Stimulated activated CD4-positive, alpha-beta T cell treated with anti-CD3 and anti-CD28 coated beads, Interleukin-4, amount 100 ng/mL, for 24 hours (primary cell): Measurements from ENCODE around the gene CDC26.
"Not testable (repeated sequence)": the region's sequence is repeated elsewhere in the genome, so short reads cannot be mapped to it uniquely, and the experiment has no call there.

ENCODE experiments used
- DNase-seq: peaks from one replicate; pipeline ENCODE4 v3.0.0-alpha.2; 2020

Gene CDC26

GRCh38 chr9:113275157-113276131 lies at the start of gene CDC26, which contains the start of gene PRPF4:
Gene CDC26 (minus strand): TSS chr9:113275572. CDS start chr9:113272507, 3,065 bp downstream.
Gene PRPF4 (plus strand): TSS chr9:113275658. CDS start chr9:113275744, 86 bp downstream.
- peak; percentile 96 for DNase-seq

DNA sequence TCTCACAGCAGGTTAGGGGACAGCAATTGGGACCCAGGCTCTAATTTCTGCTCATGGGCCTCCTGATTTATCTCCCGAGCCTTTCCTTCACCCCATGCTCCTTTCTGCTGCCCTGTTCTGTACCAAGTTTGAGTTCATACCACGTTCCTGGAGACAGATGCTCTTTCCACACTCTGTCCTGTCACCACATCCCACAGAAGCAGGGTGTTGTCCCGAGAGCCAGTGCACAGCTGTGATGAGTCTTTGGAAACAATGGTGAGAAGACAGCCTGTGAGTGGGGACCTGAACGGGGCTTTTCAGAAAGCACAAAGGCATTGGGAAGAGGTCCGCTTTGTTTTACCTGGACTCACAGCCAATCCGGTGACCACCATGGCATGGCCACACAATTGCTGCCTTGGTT lies 47.3 kb upstream of the CDC26 start:
- DNase-seq, result no peak

GRCh38 chr9:113320051-113320450 lies 44.7 kb upstream of the CDC26 start:
- DNase-seq, result no peak

GRCh38 chr9:113319054-113319453 lies 43.7 kb upstream of the CDC26 start:
- no peak for DNase-seq

GRCh38 chr9:113317777-113318176 lies 42.4 kb upstream of the CDC26 start:
- no peak for DNase-seq

DNA sequence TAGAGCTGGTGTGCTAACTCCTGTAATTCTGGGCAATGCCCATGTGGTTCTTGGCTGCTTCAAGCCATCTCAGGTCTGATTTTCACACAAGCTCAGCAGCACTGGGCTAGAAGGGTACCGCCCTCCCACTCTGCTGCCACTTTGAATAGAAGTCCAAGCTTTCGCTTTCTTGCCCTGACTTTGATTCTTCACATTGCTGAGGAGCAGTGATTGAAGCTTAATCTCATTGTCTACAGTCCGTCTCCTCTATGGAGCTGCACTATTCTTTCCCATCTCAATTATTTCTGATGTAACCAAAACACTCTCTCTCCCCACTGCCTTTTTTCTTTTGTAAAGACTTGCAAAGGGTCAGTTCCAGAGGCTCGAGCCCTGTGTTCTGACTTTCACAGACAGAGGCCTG lies 40.7 kb upstream of the CDC26 start:
- no peak for DNase-seq

DNA sequence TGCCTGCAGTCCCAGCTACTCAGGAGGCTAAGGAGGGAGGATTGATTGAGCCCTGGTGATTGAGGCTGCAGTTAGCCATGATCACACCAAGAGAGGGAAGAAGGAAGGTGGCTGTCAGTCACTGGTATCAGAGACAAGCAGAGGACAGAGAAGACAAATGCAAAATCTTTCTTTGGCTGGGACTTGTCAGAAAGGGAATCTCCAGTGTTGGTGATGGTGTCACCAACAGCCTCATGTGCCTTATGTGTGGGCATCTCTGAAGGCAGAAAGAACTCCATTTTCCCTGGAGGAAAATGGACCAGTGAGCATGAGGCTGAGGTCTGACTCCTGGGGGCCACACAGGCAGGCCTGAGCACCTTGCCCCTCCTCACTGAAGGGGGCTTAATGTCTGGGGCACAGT lies 39.9 kb upstream of the CDC26 start:
- DNase-seq, result no peak

DNA sequence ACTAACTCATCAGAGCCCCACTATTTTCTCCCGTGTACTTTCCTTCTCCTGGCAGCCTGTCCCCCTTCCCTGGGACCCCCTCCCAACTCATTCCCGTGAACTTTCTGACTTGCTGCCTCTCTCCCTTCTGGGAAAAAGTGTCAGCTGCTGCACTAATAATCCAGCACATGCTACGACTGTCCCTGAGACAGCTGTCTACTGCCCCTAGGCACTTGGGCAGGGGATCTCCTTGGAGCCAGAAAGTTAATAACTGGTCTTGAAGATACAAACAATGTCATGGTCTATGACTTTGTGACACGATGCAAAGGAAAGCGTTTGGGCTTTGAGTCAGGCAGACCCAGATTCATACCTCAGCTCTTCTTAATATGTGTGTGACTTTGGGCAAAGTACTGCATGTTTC lies 37.9 kb upstream of the CDC26 start:
- DNase-seq, result no peak

- no peak for DNase-seq
Observed at GRCh38 chr9:113311961-113312360, 36.6 kb upstream of the CDC26 start.

DNA sequence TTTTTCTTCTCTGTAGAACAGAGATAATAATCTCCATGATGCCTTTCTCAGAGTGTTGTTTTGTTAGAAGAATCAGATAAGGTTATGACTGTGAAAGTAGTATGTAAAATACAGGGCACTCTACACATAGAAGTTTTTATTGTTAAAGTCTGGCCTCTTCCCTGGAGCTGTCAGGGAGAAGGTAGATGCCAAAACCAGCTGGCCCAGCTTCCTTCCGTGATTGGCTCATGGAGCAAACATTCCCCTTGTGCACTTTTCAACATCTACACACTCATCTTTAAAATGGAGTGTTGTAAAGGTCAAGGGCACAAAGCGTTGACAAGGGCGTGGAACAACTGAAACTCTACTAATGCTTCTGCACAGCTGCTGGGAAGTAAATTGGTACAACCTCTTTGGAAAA lies 35.2 kb upstream of the CDC26 start:
- no peak for DNase-seq

DNA sequence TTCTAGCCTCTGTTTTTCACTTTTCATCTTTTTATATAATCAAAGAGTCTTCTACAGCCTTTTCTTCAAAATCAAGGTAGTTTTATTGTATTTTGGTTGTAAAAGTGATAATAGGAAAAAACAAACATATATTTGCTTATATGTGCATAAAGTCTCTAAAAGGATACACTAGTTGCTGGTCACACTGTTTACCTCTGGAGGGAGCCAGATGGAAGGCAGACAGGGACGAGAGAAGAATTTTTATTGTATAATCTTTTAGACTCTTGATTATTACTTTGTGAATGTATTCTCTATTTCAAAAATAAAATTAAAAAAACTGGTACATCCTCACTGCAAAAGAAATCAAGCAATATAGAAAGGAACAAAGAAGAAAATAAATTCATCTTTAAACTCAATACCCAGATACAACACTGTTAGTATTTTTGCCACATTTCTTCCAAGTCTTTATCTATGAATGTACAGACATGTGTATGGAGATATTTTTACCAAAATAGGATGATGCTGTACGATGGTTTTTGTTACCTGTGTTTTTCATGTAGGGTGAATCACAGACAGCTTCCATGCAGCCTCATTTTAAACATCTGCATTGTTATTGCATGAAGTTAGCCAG lies 33.9 kb upstream of the CDC26 start:
- DNase-seq, result peak; percentile 11

GRCh38 chr9:113307396-113307975 lies 32.1 kb upstream of the CDC26 start:
- no peak for DNase-seq

- DNase-seq, result no peak
Observed at GRCh38 chr9:113306566-113306965, 31.2 kb upstream of the CDC26 start.

GRCh38 chr9:113302792-113303418 lies 27.5 kb upstream of the CDC26 start, which contains the start of gene RNF183:
Gene RNF183 (minus strand): TSS chr9:113303376. CDS start chr9:113298184, 5,192 bp downstream.
- DNase-seq, result no peak

- no peak for DNase-seq
Observed at GRCh38 chr9:113301548-113301947, 26.2 kb upstream of the CDC26 start.

- DNase-seq, result no peak
Observed at GRCh38 chr9:113299800-113300292, 24.5 kb upstream of the CDC26 start.

- no peak for DNase-seq
Observed at GRCh38 chr9:113298924-113299770, 23.8 kb upstream of the CDC26 start.

- no peak for DNase-seq
Observed at GRCh38 chr9:113298311-113298710, 22.9 kb upstream of the CDC26 start.

GRCh38 chr9:113296796-113297558 lies 21.6 kb upstream of the CDC26 start:
- DNase-seq, result no peak

GRCh38 chr9:113296247-113296646 lies 20.9 kb upstream of the CDC26 start:
- DNase-seq, result not testable (repeated sequence)

DNA sequence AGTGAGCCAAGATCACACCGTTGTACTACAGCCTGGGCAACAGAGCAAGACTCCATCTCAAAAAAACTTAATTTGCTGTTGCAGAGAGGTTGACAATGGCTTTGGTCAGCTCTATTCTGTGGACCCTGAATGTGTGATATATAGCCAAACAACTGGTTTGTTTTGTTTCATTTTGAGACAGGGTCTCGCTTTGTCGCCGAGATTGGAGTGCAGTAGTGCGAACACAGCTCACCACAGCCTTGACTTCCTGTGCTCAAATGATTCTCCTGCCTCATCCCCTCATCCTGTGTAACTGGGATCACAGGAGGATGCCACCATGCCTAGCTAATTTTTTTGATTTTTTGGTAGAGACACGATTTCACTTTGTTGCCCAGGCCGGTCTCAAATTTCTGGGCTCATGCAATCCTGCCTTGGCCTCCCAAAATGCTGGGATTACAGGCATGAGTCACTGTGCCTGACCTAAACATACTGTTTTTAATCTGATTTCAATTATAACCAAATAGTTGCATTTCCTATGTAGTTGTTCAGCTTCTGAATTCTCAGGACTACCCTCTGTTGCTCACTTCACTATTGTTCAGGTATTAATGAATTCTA lies 18.0 kb upstream of the CDC26 start:
- DNase-seq, result no peak
